ENCODE results near the gene PLCH1.

The PLCH1 gene

DNA sequence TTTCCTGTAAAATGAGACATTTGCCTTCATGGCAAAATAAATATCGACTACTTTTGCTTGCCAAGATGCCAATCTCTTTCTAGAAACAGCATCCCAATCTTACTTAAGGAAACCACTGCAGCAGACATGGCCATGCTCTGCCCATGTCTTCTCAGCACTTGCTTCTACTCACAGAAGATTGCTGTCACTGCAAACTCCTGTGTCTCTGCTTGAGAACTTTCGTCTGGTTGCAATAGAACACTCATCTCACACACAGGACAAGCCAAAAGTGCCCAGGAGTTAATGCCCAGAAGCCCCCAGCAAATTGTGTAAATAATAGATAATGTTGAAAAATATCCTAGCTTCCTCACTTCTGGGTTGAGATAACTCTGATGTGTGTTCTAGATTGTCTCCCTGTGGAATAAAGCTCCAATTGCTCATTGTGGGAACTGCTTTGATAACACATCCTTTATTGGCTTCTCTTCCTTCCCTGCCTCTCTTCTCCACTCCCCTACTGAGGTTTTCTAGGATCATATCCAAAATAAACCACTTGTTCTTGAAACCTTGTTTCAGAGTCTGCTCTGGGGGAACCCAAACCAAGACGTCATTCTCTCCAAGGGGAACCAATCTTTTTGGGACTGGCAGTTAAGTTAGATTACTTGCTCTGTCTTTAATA is 295.1 kb downstream of the PLCH1 start:
- DNase-seq = no peak

DNA sequence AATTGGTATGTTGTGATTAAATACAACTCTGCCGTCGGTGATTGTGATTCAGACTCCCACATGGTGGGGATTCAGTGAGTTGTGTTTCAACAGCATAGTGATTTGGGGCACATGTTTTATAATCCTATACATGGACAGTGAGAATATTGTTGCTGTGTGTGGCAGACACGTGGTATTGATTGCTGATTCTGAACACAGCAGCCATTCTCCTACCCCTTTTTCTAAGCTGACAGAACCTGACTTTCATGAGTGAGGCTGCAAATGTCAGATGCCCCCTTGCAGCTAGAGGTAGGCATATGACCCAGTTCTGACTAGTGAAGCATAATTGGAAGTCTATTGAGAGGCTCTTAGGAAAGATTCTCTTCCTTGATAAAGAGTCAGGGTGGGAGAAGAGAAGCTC is 296.3 kb downstream of the PLCH1 start:
- no peak for DNase-seq

DNA sequence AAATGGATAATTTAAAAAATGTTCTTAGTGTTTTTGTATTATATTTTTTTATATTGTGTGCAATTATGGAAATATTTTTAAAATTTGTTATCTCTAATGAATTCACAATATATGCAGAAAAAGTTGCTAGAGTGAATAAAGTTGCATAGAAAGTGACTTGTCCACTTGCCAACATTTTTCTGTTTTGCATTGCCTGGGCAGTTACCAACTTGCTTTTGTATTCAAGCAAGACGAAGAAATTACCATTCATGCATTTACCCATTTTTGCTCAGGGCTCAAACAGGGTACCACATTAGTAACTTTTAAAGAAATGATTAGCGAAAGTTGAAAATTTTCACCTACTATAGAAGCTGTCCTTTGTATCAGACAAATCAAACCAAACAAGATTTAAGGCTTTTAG is 298.5 kb downstream of the PLCH1 start:
- DNase-seq = no peak

DNA sequence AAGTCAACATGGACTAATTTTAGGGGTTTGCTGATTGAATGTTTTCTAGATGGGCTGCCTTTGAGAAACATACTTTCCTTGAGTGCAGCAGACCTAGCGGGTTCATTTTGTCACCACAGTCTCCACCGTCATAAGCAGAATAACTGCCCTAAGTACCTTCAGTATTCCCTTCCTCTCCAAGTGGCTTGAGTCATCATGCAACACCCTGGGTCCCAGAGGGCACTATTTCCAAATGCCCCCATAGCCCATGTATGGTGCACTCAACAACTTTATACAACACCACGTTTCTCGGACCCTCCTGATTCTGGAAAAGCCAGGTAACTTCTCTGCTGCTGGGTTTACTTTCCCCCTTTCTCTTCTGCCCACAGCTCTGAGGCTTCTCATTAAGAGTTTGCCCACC is 300.1 kb downstream of the PLCH1 start:
- no peak for DNase-seq

DNA sequence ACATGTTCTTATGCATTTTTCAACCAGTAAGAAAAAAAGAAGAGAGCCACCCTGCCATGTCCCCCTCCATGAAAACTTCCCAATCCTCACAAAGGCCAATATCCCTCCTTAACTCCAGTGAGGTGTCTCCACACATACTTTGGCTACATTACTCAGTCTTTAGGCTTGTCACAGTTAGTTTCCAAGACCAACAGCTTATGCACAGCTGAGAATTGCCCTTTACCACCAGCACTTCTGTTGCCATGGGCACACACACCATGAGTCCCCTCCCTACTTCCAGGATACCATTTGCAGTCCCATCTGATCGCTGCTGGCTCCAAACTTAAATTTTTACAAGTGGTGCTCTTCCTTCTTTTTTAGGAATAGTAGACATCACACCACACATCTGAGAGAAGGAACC is 301.1 kb downstream of the PLCH1 start:
- DNase-seq = no peak

DNA sequence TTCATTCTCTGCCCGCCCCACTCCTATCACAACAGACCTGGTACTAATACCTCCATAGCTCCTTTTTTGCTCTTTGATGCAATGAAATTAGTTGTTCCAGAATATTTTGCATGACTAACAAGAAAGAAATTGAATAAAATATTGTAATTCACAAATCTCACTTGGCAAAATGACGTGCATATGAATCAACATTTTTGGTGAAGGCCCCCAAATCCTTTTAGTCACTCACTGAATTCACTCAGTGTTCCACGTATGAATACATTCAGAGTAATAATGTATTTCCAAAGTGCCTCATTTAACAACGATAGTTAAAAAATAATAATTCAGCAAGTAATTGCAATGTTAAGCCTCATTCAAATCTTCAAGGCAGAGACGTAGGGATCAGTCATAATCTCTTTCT is 302.8 kb downstream of the PLCH1 start:
- DNase-seq = no peak

DNA sequence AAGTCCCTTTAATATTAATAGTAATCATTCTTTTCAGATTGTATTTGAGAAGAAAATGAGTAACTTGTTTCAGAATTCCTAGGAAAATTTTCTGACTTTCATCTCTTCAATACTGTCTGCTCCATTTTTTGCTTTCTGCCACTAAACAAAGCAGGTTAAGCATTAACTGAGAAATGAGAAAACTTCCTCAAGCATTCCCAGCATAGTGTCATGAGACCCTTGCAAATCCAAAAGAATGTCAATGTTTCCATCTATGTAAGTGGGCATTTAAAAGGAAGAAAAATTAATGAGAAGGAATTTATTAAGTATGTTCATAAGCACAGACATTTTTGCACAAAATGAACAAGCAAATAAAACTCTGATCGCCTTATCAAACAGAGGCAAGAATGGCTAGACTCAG is 303.4 kb downstream of the PLCH1 start:
- DNase-seq = no peak

DNA sequence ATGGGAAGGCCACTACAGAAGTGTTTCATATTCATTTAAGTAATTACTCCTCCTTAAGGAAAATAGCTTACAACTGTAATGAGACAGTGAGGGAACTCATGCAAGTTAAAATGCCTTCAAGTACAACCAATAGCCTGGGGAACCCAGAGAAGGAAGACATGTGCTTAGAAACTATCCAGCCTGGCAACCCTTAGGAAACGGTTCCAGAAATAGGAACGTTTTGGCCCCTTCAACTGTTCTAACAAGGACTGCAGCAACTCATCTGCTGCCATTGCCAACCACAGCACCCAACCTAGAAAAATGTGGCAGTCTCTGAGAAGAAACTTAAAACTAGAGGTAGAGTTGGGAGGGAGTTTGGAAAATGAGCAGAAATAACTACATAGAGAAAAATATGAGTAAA is 303.8 kb downstream of the PLCH1 start:
- no peak for DNase-seq

DNA sequence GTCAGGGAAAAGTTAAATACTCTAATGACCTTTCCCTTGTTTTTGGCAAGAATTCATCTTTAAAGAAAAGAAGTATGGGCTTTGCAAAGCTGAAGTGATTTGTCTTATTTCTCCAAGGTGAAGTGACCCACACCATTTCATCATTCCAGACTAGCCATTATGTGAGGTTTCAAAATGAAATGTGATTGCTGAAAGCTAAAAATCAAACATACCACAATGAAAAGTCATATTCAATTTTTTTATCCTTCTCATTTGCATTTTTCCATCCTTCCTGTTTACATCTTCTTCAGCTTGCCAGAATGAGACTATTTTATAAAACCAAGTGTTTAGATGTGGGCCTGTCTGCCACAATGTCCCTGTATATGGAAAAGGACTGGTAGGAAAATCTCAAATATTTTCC is 309.1 kb downstream of the PLCH1 start:
- DNase-seq = no peak

DNA sequence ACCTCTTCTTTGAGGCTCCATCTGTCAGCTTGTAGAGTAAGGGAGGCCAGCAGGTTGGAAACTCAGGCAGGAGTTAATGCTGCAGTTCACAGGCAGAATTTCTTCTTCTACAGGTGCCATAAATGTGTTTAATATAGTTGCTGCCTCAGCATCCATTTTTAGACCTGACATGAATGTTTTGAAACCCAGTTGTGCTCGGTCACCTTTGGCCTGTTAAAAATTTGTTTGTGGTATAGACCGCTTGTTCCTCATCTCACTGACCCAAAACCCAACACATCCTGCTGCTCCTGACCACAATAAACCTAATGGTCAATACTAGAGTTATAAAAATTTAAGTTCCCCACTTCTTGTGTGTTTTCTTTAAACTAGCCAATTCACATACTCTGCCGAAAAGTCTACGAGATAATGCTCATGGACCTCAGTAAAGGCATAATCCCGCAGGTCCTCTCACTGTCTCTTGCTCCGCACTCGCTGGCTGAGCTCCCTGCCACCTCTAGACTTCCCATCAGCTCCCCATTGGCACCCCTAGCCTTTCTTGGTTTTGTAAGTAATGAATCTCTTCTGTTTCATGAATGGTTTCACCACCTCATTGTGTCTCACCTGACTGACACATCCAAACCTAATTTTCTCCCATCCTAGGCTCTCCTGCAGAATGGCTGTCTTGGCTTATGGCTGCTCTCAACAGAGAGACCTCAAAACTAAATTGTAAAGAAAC is 312.9 kb downstream of the PLCH1 start:
- DNase-seq = no peak

DNA sequence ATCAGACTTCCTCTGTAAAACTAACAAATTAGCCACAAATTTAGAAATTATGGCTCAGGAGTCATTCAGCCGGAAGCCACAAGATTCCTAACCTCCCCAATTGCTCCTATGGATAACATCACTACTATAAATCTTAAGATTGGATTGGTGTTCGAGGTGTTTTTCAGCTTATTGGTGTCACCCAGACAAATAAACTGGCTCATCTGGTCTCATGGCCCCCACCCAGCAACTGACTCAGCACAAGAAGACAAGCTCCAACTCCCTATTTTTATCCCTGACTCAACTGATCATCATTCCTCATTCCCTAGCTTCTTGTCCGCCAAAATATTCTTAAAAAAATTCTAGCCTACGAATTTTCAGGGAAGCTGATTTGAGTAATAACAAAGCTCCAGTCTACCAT is 316.3 kb downstream of the PLCH1 start:
- DNase-seq = no peak

DNA sequence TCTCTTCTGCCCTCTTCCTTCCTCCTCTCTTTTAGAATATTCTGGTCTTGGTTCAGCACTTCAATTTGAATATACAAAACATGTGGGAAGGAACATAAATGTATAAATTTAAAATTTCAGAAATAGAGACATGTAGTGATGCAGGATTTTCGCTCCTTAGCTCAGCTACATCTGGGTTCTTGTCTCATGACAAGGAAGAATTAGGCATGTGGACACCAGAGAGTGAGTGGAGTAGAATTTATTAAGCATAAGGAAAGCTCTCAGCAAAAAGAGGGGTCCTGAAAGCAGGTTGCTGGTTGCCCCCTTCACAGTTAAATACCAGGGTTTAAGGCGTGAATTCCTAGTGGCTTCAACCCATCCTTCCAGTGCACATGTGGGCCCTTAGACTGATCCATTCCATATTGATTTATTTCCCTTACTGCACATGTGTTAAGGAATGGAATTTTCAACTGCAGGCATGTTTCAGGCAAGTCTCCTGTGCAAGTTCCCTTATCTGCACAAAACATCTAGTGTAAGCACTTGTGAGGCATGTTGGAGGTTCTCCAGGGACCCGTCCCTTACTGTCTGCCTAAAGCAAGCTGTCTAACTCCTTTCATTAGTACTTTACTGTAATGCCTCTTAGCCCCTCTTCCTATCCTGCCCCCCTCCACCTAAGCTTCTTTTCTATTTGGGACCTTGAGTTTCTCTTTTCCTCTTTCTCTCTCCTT is 318.2 kb downstream of the PLCH1 start:
- peak; percentile 6 for DNase-seq

DNA sequence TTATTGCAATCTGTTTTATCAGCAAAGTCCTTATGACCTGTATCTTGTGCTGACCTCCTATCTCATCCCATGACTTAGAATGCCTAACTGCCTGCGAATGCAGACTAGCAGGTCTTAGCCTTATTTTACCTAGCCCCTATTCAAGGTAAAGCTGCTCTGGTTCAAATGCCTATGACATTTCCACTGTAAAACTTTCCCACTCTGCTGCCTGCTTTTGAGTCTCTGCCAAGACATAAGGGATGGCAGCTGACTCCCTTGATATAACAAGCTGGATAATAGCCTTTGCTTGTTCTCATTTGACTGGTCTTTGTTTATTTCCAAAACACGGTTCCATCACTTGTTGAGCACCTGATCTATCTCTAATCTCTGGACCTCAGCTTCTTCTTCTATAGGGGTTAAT is 319.5 kb downstream of the PLCH1 start:
- peak; percentile 62 for DNase-seq

DNA sequence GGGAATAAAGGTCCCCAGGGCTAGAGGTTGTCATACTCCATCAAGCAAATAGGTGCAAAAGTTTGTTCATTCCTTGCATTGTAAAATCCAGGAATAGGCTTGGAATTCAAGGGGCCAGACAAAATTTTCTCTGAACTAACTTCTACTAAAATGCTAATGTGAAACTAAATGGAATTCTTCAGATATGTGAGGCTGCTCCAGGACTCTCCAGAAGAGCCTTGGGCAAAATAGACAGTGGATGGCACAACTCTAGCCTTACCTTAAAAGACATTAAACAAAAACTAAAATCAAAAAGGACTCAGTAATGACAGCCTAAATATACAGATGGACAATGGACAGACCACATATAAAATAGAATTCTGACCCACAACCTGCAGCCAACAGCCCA is 320.6 kb downstream of the PLCH1 start:
- no peak for DNase-seq

DNA sequence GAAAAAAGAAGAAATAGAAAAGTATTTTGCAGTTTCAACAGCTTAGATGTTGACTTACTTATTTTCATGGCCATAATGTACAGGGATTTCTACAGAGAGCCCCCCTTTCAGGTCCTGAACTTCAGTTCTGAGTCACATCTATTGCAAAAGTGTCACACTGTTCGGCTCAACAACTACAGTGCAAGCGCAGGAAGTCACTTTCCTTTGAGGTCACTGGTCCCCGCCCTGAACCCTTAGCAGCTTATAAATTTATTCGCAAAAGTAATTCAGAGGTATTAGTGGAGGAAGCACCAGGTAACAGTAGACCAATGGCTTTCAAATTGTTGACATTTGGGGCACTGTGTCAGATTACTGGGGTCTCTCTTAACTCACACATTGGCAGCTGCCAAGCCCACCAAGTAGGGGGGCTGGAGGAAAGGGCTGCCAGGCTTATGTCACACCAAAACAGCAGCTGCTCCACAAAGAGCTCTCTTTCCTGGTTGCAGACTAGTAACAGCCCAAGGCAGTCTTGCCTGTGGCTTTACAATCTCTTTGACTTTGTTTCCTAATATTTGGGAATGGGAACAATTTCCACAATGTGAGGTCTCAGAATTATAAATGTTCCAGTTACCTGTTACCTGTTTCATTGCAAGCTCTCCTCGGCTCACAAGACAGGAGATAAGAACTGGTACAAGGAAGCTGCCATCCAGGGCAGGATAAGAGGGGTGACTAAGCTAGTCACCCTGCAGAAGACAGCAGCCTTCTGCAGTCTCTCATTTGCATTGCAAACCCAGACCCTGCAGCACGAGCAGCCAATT is 321.1 kb downstream of the PLCH1 start:
- peak; percentile 14 for DNase-seq

DNA sequence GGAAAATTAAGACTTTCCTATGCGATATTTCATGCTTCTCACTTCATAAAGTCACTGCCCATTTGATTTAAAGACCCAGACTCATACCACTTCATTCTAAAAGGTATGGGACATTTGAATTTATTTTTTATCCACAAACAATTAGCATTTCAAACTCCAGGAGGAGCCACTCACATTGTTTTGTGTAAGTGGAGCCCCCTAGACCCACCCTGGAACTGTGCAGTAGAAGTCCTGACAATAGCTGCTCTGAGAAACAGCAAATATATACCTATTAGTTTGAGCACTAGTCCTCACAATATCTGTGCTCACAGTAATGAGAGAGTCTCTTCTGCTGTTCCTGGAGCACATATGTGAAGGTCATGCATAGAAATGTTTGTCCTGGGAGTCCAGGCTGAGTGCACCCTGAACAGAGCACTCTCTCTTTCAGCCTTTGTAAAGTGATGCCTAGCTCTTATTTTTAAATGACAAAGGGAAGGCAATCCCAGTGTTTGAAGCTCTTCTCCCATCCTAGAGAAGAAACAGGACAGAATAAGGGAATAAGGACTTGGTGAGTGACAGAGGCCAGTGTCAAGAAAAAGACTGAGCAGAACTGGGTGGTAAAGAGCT is 323.9 kb downstream of the PLCH1 start:
- DNase-seq = no peak

DNA sequence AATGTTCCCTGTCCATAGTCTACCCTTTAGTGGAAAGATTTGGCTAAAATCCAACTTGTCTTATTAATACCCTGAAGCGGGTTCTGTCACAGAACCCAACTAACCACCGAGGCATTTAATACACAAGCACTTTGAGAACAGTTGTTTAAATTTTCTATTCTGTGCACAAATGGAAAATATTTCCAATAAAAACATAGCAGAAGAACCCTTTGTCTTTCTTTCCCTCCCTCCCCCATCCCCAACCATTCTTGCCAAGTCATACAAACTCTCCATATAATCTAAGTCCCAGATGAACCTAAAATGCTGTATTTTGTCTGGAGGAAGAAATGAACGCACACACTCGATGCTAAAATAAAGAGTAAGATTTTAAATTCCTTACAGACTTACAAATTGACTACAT is 324.5 kb downstream of the PLCH1 start:
- no peak for DNase-seq

DNA sequence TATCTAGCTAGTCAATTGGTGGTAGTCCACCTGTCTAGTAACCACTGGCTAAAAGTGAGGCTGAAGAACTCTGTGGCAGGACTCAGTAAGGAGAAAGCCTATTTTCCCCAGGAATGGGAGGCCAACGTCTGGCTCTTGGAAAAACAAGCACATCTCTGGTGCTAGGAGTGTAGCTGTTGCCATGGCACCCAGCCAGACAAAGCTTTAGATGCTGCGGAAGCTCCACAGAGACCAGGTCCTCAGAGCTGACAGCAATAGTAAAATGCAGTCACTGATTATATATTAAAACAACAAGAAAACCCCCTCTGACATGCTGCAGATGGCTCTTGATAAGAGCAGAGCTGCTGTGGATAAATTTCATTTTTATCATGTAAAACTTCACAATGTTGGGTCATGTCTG is 326.5 kb downstream of the PLCH1 start:
- DNase-seq = no peak

DNA sequence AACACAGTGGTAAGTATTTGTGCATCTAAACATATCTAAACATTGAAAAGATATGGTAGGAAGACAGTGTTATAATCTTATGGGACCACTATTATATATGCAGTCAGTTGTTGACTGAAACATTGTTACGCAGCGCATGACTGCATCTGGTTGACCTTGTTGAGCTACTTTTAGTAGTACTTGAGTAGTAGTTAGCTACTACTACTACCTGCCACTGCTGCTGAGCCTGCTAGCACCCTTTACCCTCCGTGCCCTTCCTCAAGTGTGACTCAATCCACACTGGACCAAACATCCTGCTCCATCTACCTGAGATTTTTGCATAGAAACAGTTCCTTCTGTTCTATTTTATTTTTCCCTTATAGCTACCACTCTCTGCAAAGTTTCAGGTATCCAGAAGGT is 327.8 kb downstream of the PLCH1 start:
- no peak for DNase-seq

DNA sequence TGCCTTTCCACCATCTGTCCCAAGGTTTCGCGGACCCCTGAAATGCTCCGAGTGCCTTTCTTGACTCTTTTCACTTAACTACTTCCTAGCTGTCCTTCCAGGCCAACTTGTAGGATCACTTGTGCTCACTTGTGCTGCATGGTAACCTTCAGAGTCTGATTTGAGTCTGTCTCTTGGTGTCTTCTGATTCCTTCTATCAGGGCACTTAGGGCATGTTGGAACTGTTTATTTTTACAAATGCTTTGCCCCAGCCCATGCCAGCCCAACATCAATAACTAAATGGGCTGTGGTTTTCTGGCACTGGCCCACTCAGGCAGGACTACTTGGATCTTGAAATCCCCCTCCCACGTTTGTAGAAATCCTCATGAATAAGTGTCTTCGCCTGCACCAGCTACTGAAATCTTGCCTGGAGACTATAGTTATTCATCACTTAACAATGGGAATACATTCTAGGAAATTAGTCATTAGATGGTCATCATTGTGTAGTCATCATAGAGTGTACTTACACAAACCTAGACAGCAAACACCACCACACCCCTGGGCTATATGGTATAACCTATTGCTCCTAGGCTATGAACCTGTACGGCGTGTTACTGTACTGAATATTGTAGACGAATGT is 328.3 kb downstream of the PLCH1 start:
- DNase-seq = no peak

DNA sequence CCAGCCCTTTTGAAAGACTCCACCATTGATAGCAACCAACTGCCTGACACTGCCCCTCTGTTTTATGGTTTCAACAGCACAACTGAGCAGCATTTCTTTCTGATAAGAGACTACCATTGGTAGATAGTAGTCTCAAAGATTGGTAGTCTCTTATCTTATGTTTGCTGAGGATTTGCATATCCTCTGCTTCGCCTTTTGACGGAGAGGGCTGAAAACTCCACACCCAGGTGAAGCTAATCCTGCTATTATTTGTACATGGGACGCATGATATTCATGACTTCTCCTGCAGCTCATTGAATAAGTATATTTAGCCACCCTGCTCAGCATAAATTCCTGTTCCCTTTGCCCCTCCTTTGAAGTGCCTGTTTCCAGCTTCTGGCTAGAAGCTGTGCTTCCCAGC is 332.0 kb downstream of the PLCH1 start:
- DNase-seq = peak; percentile 22

DNA sequence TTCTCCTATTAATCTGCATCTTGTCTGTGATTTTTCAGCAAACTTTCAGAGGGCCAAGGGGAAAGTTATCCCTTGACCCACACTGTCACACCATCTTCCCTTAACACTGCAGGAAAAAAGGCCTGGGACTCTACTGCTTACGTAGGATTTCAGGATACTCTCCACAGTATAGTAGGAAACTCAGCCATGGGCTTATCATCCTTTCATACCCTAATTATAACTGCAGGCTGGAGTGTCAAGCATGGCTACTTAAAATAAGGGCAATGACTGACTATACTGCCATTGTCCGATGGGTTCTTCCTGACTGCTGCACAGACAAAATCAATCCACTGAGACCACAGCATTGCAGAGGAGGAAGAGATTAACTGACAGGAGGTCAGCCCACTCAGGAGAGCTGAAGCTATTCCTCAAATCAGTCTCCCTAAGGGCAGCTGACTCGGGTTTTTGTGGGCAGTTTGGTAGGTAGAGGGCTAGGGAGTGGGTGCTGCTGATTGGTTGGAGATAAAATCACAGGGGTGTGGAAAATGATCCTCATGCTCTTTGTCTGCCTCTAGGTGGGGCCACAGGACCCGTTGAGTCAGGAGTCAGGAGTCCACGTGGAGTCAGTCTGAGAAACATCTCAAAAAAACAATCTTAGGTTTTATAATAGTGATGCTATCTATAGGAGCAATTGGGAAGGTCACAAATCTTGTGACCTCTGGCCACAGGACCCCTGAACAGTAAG is 333.2 kb downstream of the PLCH1 start:
- peak; percentile 41 for DNase-seq

Data from OCI-M1 (cell line).